K562 (cell line): ENCODE data around the gene HGD. TPM values are rescaled to one million over a fixed set of nuclear protein-coding genes. Genes with fewer than 3 reads are reported as not detected.

Source experiments
- ATAC-seq: fragments of 200-7000 bp; cut with Tn5 transposase; 3 replicates; pipeline ENCODE4 v1.9.1; 2020; ENCODE audit warnings: moderate library complexity
- BruUV-seq: library from RNA; stranded (reverse); fragments of 400-500 nt; replicated peaks from 2 replicates; lab custom pipeline; 2021; lab: Mats Ljungman, UMichigan
- CTCF ChIA-PET: fragments of 300-600 bp; formaldehyde crosslinking; extraction: SDS; loops from one replicate; lab custom pipeline; 2021; ENCODE audit warnings: low intra/inter-chr PET ratio; lab: Yijun Ruan, JAX
- POLR2A ChIA-PET: fragments of 300-600, 350-650 bp; sonication (Branson Sonifier 250); formaldehyde crosslinking; extraction: SDS; loops from one replicate; lab custom pipeline; 2021; ENCODE audit warnings: antibody characterized with exemption, inconsistent platforms; lab: Yijun Ruan, JAX
- DNase-seq, 4 experiments: peaks; one replicate each; pipeline versions ENCODE4 v3.0.0 to v3.0.0-alpha.2; 2011 to 2018; ENCODE audit warnings: low spot score in 3 of 4, mixed read lengths in 3 of 4; ENCODE audit errors: extremely low read depth in 1 of 4
- FAIRE-seq: peaks from 2 replicates; lab custom pipeline; 2011; peaks lifted over from hg19 to GRCh38; lab: Jason Lieb, UNC
- H2AFZ ChIP-seq: 2 replicates; pipeline ENCODE4 v1.6.0; 2011; ENCODE audit warnings: low read depth, low read length, control low read depth, inconsistent platforms
- H3K27ac ChIP-seq: fragments of 200-600 bp; 3 replicates; pipeline ENCODE4 v1.8.0; 2011; ENCODE audit warnings: low read depth, mild to moderate bottlenecking, control low read depth, inconsistent platforms, low read length, moderate library complexity, mixed read lengths; ENCODE audit errors: extremely low read depth
- H3K27me3 ChIP-seq, 2 experiments: fragments of 300-600 bp in 1 of 2; 2 replicates in 1 of 2; 3 replicates in 1 of 2; pipeline versions ENCODE4 v1.6.0 to v1.8.0; 2011; ENCODE audit warnings: inconsistent platforms in 2 of 2, low read length in 2 of 2, mild to moderate bottlenecking in 1 of 2, mixed read lengths in 1 of 2, moderate library complexity in 1 of 2; ENCODE audit not compliant: control insufficient read depth in 2 of 2, insufficient read depth in 2 of 2
- H3K36me3 ChIP-seq: fragments of 300-600 bp; 3 replicates; pipeline ENCODE4 v1.8.0; 2011; ENCODE audit warnings: mild to moderate bottlenecking, low read length, inconsistent platforms; ENCODE audit not compliant: control insufficient read depth, insufficient read depth
- H3K4me1 ChIP-seq, 2 experiments: fragments of 200-600 bp in 1 of 2; replicated peaks in 1 of 2; 2 replicates in 1 of 2; 3 replicates in 1 of 2; pipeline versions ENCODE4 v1.5.1 to v1.8.0; 2011; ENCODE audit warnings: inconsistent platforms in 2 of 2, low read length in 2 of 2, mild to moderate bottlenecking in 1 of 2, mixed read lengths in 1 of 2, moderate library complexity in 1 of 2; ENCODE audit not compliant: control insufficient read depth in 2 of 2, insufficient read depth in 2 of 2
- H3K4me2 ChIP-seq: 2 replicates; pipeline ENCODE4 v1.6.1; 2011; ENCODE audit warnings: low read length, control low read depth, inconsistent platforms, mixed read lengths; ENCODE audit not compliant: insufficient read depth
- H3K4me3 ChIP-seq: fragments of 200-600 bp; sonication (generic), shearing (Covaris generic); 2 replicates; pipeline ENCODE4 v1.5.1; 2016; ENCODE audit warnings: control low read depth, inconsistent platforms
- H3K79me2 ChIP-seq: fragments of 200-600 bp; 3 replicates; pipeline ENCODE4 v1.8.0; 2011; ENCODE audit warnings: low read length, inconsistent platforms; ENCODE audit not compliant: control insufficient read depth, insufficient read depth
- H3K9ac ChIP-seq, 2 experiments: 2 replicates each; pipeline versions ENCODE4 v1.6.0 to v1.6.1; 2011; ENCODE audit warnings: low read depth in 2 of 2, low read length in 2 of 2, control low read depth in 1 of 2, inconsistent platforms in 1 of 2, mild to moderate bottlenecking in 1 of 2, mixed read lengths in 1 of 2; ENCODE audit not compliant: insufficient read depth in 1 of 2
- H3K9me1 ChIP-seq: one replicate; pipeline ENCODE4 v1.6.0; 2011; ENCODE audit warnings: inconsistent platforms, mild to moderate bottlenecking, low read length, moderate library complexity; ENCODE audit not compliant: control insufficient read depth, insufficient read depth
- H3K9me3 ChIP-seq: replicated peaks from 2 replicates; pipeline ENCODE4 v1.5.1; 2011; ENCODE audit warnings: low read depth, low read length, inconsistent platforms; ENCODE audit not compliant: control insufficient read depth, insufficient read depth
- H4K20me1 ChIP-seq: replicated peaks from 2 replicates; pipeline ENCODE4 v1.6.1; 2011; ENCODE audit warnings: low read length, inconsistent platforms, mixed read lengths; ENCODE audit not compliant: control insufficient read depth, insufficient read depth
- ZBTB40 ChIP-seq, 2 experiments: fragments of 450-650 bp in 1 of 2; sonication (generic) in 1 of 2; formaldehyde crosslinking in 1 of 2; IDR thresholded peaks; 2 replicates each; pipeline versions ENCODE4 v1.7.1 to v1.9.0; 2016 to 2022; ENCODE audit warnings: inconsistent platforms in 1 of 2, mild to moderate bottlenecking in 1 of 2, missing genetic modification reagents in 1 of 2
- ZNF444 ChIP-seq: fragments of 250-450 bp; sonication (Bioruptor Pico); IDR thresholded peaks from 2 replicates; pipeline ENCODE4 v1.4.0; 2020; ENCODE audit warnings: mild to moderate bottlenecking, moderate library complexity
- WGBS: fragments of 100-300 bp; shearing (Covaris generic); methylation state at CpG from one replicate; pipeline ENCODE4 v1.1.6; 2016; ENCODE audit warnings: low coverage, mixed read lengths; ENCODE audit not compliant: insufficient coverage; ENCODE audit errors: missing lambda C conversion rate; 5-methylcytosine and 5-hydroxymethylcytosine counted together
- in situ Hi-C: fragments of 300-500 bp; cut with MboI; formaldehyde crosslinking; loops from 4 replicates; pipeline ENCODE4 v1.15.0; 2018; ENCODE audit warnings: inconsistent platforms, mixed read lengths
- intact Hi-C: fragments of 100-400 bp; cut with micrococcal nuclease; formaldehyde crosslinking; loops from 2 replicates; pipeline ENCODE4 v1.14.2; 2022
- polyA plus RNA-seq, 8 experiments: library from polyadenylated mRNA; depleted of rRNA in 4 of 8; stranded (reverse) in 5 of 8; unstranded in 3 of 8; fragments of >200 nt; fragmentation: Nextera tagmentation in 2 of 8; fragmentation: Illumina TruSeq in 1 of 8; extraction: Ambion mirVana in 2 of 8; extraction: Trizol in 1 of 8; gene quantifications; 2 replicates each; pipeline versions ENCODE4 v1.2.1 to v1.2.3, GENCODE V29; 2011 to 2014; ENCODE audit warnings: inconsistent platforms in 1 of 8, missing spikeins in 1 of 8
- total RNA-seq, 7 experiments: library from RNA; depleted of rRNA in 6 of 7; stranded (reverse); fragments of >200 nt in 6 of 7; fragmentation: Illumina TruSeq in 2 of 7; extraction: Trizol in 2 of 7; gene quantifications; 2 replicates each; pipeline versions ENCODE4 v1.2.1 to v1.2.3, GENCODE V29; 2011 to 2021; ENCODE audit warnings: low replicate concordance in 1 of 7

Gene HGD
- total and polyA plus RNA-seq, 9 of the 15 experiments (the other 6 are each of a cell fraction or from before 2014, with no cell fraction given) = 0.08 to 0.25 (median 0.17) TPM; not detected in 4

GRCh38 chr3:120659285-120659684 lies 22.8 kb downstream of the HGD start:
- ATAC-seq (no peak), DNase-seq (no peak), FAIRE-seq (no peak)
- CTCF ChIA-PET = no interaction called here
- WGBS = 0% methylated on average over 1 of the region's 1 CpG
- no peaks in the 10 kb centered on the region for H3K9me1 ChIP-seq
- POLR2A ChIA-PET = no interaction called here
- no peak for TF ChIP-seq ZNF444
- TF ChIP-seq ZBTB40 (IDR thresholded peaks at IDR 0.05) = peak; percentile 25; the same call in 1 of the 2 replicates
- no peak for TF ChIP-seq ZBTB40 (CRISPR knock-in tag; IDR thresholded peaks at IDR 0.05)
- no peak overlapping the region for H3K27ac ChIP-seq
- no peak overlapping the region for H3K4me2 ChIP-seq
- H3K36me3 ChIP-seq = no peaks in the 10 kb centered on the region
- H3K79me2 ChIP-seq = no peaks in the 10 kb centered on the region
- H3K27me3 ChIP-seq = no peaks in the 10 kb centered on the region
- in situ Hi-C loops (no loop called here), intact Hi-C loops (no loop called here)
- BruUV-seq = no TSS peak
- no peak overlapping the region for H3K4me3 ChIP-seq
- no peak overlapping the region for H2AFZ ChIP-seq
- no peaks in the 10 kb centered on the region for H3K9me3 ChIP-seq
- no peak overlapping the region for H3K9ac ChIP-seq
- H4K20me1 ChIP-seq = no peaks in the 10 kb centered on the region
- no peaks in the 10 kb centered on the region for H3K4me1 ChIP-seq
